AG09319 (cell line): Measurements from ENCODE around the gene ALX1.

Experiments
- DNase-seq: peaks from one replicate; pipeline ENCODE4 v3.0.0-alpha.2; 2010; ENCODE audit warnings: low read depth; ENCODE audit errors: extremely low read depth
- CTCF ChIP-seq: IDR thresholded peaks from 2 replicates; pipeline ENCODE4 v1.5.1; 2011; ENCODE audit warnings: low read depth, mild to moderate bottlenecking, inconsistent platforms, low read length, moderate library complexity

Gene ALX1

GRCh38 chr12:85278598-85279448 is 1.2 kb upstream of the ALX1 start:
- no peak for TF ChIP-seq CTCF
- no peak for DNase-seq

GRCh38 chr12:85279449-85280164 is 413 bp upstream of the ALX1 start:
- DNase-seq = no peak
- TF ChIP-seq CTCF = no peak

- DNase-seq = no peak
- TF ChIP-seq CTCF = no peak
Observed at GRCh38 chr12:85280984-85281630, 1.1 kb downstream of the ALX1 start.

GRCh38 chr12:85281636-85282312 is 1.8 kb downstream of the ALX1 start:
- TF ChIP-seq CTCF = no peak
- DNase-seq = no peak

- DNase-seq = no peak
Observed at GRCh38 chr12:85283560-85283959, 3.5 kb downstream of the ALX1 start.

GRCh38 chr12:85296362-85296761 is 16.3 kb downstream of the ALX1 start:
- no peak for TF ChIP-seq CTCF
- no peak for DNase-seq

More at GRCh38 chr12:85283560-85283959, 3.5 kb downstream of the ALX1 start:
- TF ChIP-seq CTCF = no peak
